ENCODE data around the gene ATF7IP. TPM values are rescaled to one million over a fixed set of nuclear protein-coding genes. Genes with fewer than 3 reads are reported as not detected.

The ATF7IP gene
- total RNA-seq, 1 experiment from 2014 or later, result 172 TPM

GRCh38 chr12:14521822-14522221 is 156.3 kb downstream of the ATF7IP start:
- no peaks in the 10 kb centered on the region for H3K79me1 ChIP-seq (ENCODE audit: insufficient read depth, low read depth, low read length, poor library complexity, severe bottlenecking)
- H2BK5ac ChIP-seq (ENCODE audit: insufficient read length, low read length), result no peak overlapping the region
- H3K14ac ChIP-seq (ENCODE audit: insufficient read depth, low read length), result no peak overlapping the region
- no peaks in the 10 kb centered on the region for H4K20me1 ChIP-seq (ENCODE audit: control insufficient read depth, insufficient read depth, insufficient read length)
- H3K27me3 ChIP-seq (ENCODE audit: insufficient read depth, low read length), result no peaks in the 10 kb centered on the region
- H3K9me3 Mint-ChIP-seq, result peaks cover 11 to 17% of the 10 kb centered on the region in 2 experiments; a peak in 2 of 5 replicates
- H4K8ac ChIP-seq (replicated peaks; ENCODE audit: insufficient read length, low read depth, low read length), result no peak overlapping the region
- no peak for DNase-seq
- H3K27me3 Mint-ChIP-seq (ENCODE audit: low read depth), result no peaks in the 10 kb centered on the region
- peaks cover 2 to 32% (median 9%) of the 10 kb centered on the region in 3 experiments for H3K36me3 Mint-ChIP-seq (ENCODE audit: insufficient read depth in 1 of 3, low read depth in 3 of 3)
- no peak overlapping the region for H4K5ac ChIP-seq (ENCODE audit: insufficient read length, low read depth, low read length)
- H3K27ac ChIP-seq (ENCODE audit: insufficient read length, low read depth, low read length), result no peak overlapping the region
- H3K23ac ChIP-seq (ENCODE audit: insufficient read length, low read depth, low read length), result no peak overlapping the region
- no peaks in the 10 kb centered on the region for H3K23me2 ChIP-seq (ENCODE audit: insufficient read length, low read depth, low read length, poor library complexity, severe bottlenecking)
- no peaks in the 10 kb centered on the region for H3K79me2 ChIP-seq (ENCODE audit: insufficient read depth, low read length)
- H3K4me1 Mint-ChIP-seq, result no peaks in the 10 kb centered on the region; a peak in 1 of 4 replicates
- no peaks in the 10 kb centered on the region for H3K9me3 ChIP-seq (ENCODE audit: control insufficient read depth, low read depth, low read length)
- H3K56ac ChIP-seq (ENCODE audit: insufficient read length, low read depth, low read length), result no peak overlapping the region
- H3K4me1 ChIP-seq (ENCODE audit: insufficient read depth, low read length), result no peaks in the 10 kb centered on the region
- no peak overlapping the region for H2AFZ ChIP-seq (ENCODE audit: low read length)
- H2BK15ac ChIP-seq (ENCODE audit: low read depth, low read length), result no peak overlapping the region
- no peak overlapping the region for H2AK5ac ChIP-seq (ENCODE audit: insufficient read length, low read length)
- H2BK20ac ChIP-seq (ENCODE audit: low read depth, low read length, poor library complexity, severe bottlenecking), result no peak overlapping the region
- H3K4me3 Mint-ChIP-seq, result no peak overlapping the region
- no peak overlapping the region for H3K4me2 ChIP-seq (ENCODE audit: insufficient read depth, insufficient read length, low read length)
- no peak overlapping the region for H3K9ac ChIP-seq (ENCODE audit: extremely low read depth, insufficient read length, low read length)
- H3K27ac Mint-ChIP-seq, result no peak overlapping the region
- no peak overlapping the region for H3K4ac ChIP-seq (ENCODE audit: low read depth, low read length)
- no peak overlapping the region for H4K91ac ChIP-seq (ENCODE audit: insufficient read length, low read depth, low read length)
- no peak for TF ChIP-seq CTCF (conservative IDR thresholded peaks at IDR 0.05)
- H3K18ac ChIP-seq (ENCODE audit: insufficient read length, low read depth, low read length), result no peak overlapping the region
- H2BK12ac ChIP-seq (ENCODE audit: insufficient read length, low read depth, low read length), result no peak overlapping the region
- H2BK120ac ChIP-seq (ENCODE audit: low read depth, low read length, poor library complexity, severe bottlenecking), result no peak overlapping the region
- no peak overlapping the region for H3T11ph ChIP-seq (ENCODE audit: low read length)
